HepG2 (cell line): ENCODE results near the gene RABGAP1. TPM values are rescaled to one million over a fixed set of nuclear protein-coding genes. Genes with fewer than 3 reads are reported as not detected.
A peak's percentile ranks its signal among the peaks of the same experiment; 100 is the strongest.

Experiments used
- ATF7-NPFF ChIP-seq: sonication (generic); formaldehyde crosslinking; IDR thresholded peaks from 2 replicates; pipeline ENCODE4 v1.8.1; 2023; ENCODE audit warnings: mild to moderate bottlenecking, low read depth, missing genetic modification reagents, moderate library complexity
- BRD4 ChIP-seq: sonication (generic); formaldehyde crosslinking; IDR thresholded peaks from 2 replicates; pipeline ENCODE4 v1.4.0; 2020; ENCODE audit warnings: missing genetic modification reagents
- CEBPB ChIP-seq: IDR thresholded peaks from 2 replicates; pipeline ENCODE4 v1.6.1; 2011; ENCODE audit warnings: low read depth, low read length, improper control_type of control experiment, borderline replicate concordance
- DNMT1 ChIP-seq: sonication (generic); formaldehyde crosslinking; IDR thresholded peaks from 2 replicates; pipeline ENCODE4 v1.5.1; 2020; ENCODE audit warnings: mild to moderate bottlenecking, missing genetic modification reagents
- FOSL2 ChIP-seq: sonication (generic); formaldehyde crosslinking; IDR thresholded peaks from 2 replicates; pipeline ENCODE4 v1.4.0; 2020; ENCODE audit warnings: missing genetic modification reagents
- FOXM1 ChIP-seq: sonication (generic); formaldehyde crosslinking; IDR thresholded peaks from 2 replicates; pipeline ENCODE4 v1.5.0; 2020; ENCODE audit warnings: missing genetic modification reagents
- GATAD1 ChIP-seq: IDR thresholded peaks from 2 replicates; pipeline ENCODE4 v1.6.1; 2016; ENCODE audit warnings: missing genetic modification reagents, missing compliant biosample characterization
- GLI4 ChIP-seq: sonication (generic); formaldehyde crosslinking; IDR thresholded peaks from 2 replicates; pipeline ENCODE4 v1.5.1; 2020; ENCODE audit warnings: missing genetic modification reagents, mild to moderate bottlenecking, moderate library complexity, borderline replicate concordance
- HMGXB3 ChIP-seq: sonication (generic); formaldehyde crosslinking; IDR thresholded peaks from 2 replicates; pipeline ENCODE4 v1.4.0; 2020; ENCODE audit warnings: missing genetic modification reagents, borderline replicate concordance
- HNRNPL ChIP-seq: fragments of 200-400 bp; formaldehyde crosslinking; IDR thresholded peaks from 2 replicates; pipeline ENCODE4 v1.6.1; 2017; ENCODE audit warnings: mild to moderate bottlenecking, low read depth, low read length
- IKZF1 ChIP-seq: fragments of 450-650 bp; IDR thresholded peaks from 2 replicates; pipeline ENCODE4 v1.7.1; 2016
- MYNN ChIP-seq: sonication (generic); formaldehyde crosslinking; IDR thresholded peaks from 2 replicates; pipeline ENCODE4 v1.4.0; 2020; ENCODE audit warnings: mild to moderate bottlenecking, low read depth, missing genetic modification reagents
- MYPOP ChIP-seq: sonication (generic); formaldehyde crosslinking; IDR thresholded peaks from 2 replicates; pipeline ENCODE4 v1.8.1; 2023; ENCODE audit warnings: mild to moderate bottlenecking, moderate library complexity, missing genetic modification reagents
- NBN ChIP-seq: fragments of 450-650 bp; conservative IDR thresholded peaks from 2 replicates; pipeline ENCODE4 v1.6.1; 2017
- NCOR1 ChIP-seq: fragments of 200-600 bp; sonication (generic); IDR thresholded peaks from 2 replicates; pipeline ENCODE4 v1.7.0; 2017; ENCODE audit warnings: antibody characterized with exemption, low read length, borderline replicate concordance
- SAFB2 ChIP-seq: sonication (generic); formaldehyde crosslinking; IDR thresholded peaks from 2 replicates; pipeline ENCODE4 v1.5.1; 2020; ENCODE audit warnings: missing genetic modification reagents, low read depth, mild to moderate bottlenecking, borderline replicate concordance
- TFE3 ChIP-seq: IDR thresholded peaks from 2 replicates; pipeline ENCODE4 v1.6.1; 2016
- ZFP37 ChIP-seq: sonication (generic); formaldehyde crosslinking; IDR thresholded peaks from 2 replicates; pipeline ENCODE4 v1.4.0; 2020; ENCODE audit warnings: missing genetic modification reagents, borderline replicate concordance
- ZMAT5 ChIP-seq: sonication (generic); formaldehyde crosslinking; IDR thresholded peaks from 2 replicates; pipeline ENCODE4 v1.5.0; 2020; ENCODE audit warnings: mild to moderate bottlenecking, low read depth, missing genetic modification reagents, borderline replicate concordance
- ZNF556 ChIP-seq: sonication (generic); formaldehyde crosslinking; IDR thresholded peaks from 2 replicates; pipeline ENCODE4 v1.4.0; 2020; ENCODE audit warnings: mild to moderate bottlenecking, missing genetic modification reagents, borderline replicate concordance
- ZNF558 ChIP-seq: sonication (generic); formaldehyde crosslinking; IDR thresholded peaks from 2 replicates; pipeline ENCODE4 v1.9.0; 2022; ENCODE audit warnings: mild to moderate bottlenecking, missing genetic modification reagents, borderline replicate concordance
- ZNF775 ChIP-seq: sonication (generic); formaldehyde crosslinking; IDR thresholded peaks from 2 replicates; pipeline ENCODE4 v1.4.0; 2020; ENCODE audit warnings: missing genetic modification reagents, mild to moderate bottlenecking, moderate library complexity, borderline replicate concordance
- ZNF883 ChIP-seq: sonication (generic); formaldehyde crosslinking; IDR thresholded peaks from 2 replicates; pipeline ENCODE4 v1.5.1; 2020; ENCODE audit warnings: mild to moderate bottlenecking, missing genetic modification reagents; ENCODE audit errors: not compliant biosample characterization
- ZSCAN20 ChIP-seq: sonication (generic); formaldehyde crosslinking; IDR thresholded peaks from 2 replicates; pipeline ENCODE4 v1.4.0; 2020; ENCODE audit warnings: missing genetic modification reagents, mild to moderate bottlenecking, borderline replicate concordance
- polyA plus RNA-seq, 8 experiments: library from polyadenylated mRNA; depleted of rRNA in 3 of 8; stranded (reverse) in 7 of 8; unstranded in 1 of 8; fragments of >200 nt; fragmentation: Illumina TruSeq in 4 of 8; extraction: Trizol in 4 of 8; gene quantifications; 2 replicates each; pipeline versions ENCODE4 v1.2.1 to v1.2.3, GENCODE V29; 2011 to 2016; ENCODE audit warnings: low read depth in 4 of 8, missing spikeins in 1 of 8, mixed read lengths in 1 of 8; ENCODE audit not compliant: insufficient read depth in 1 of 8
- total RNA-seq, 5 experiments: library from RNA; depleted of rRNA; stranded (reverse); fragments of >200 nt; fragmentation: Illumina TruSeq; extraction: Trizol; gene quantifications; 2 replicates each; pipeline ENCODE4 v1.2.3, GENCODE V29; 2016; ENCODE audit warnings: low read depth in 1 of 5

RABGAP1 gene
- total and polyA plus RNA-seq, 2 of the 13 experiments (the other 11 are each of a cell fraction or from before 2014, with no cell fraction given): 19.1 to 19.3 TPM

- TF ChIP-seq GATAD1 (CRISPR knock-in tag): peak; percentile 24; the same call in 1 of the 2 replicates
- no peak; the same call in 1 of the 2 replicates for TF ChIP-seq HMGXB3 (CRISPR knock-in tag)
- no peak for TF ChIP-seq GLI4 (CRISPR knock-in tag)
- no peak for TF ChIP-seq ATF7-NPFF
- no peak for TF ChIP-seq FOSL2
- TF ChIP-seq ZNF556: no peak
- TF ChIP-seq DNMT1 (CRISPR knock-in tag): no peak
- TF ChIP-seq ZNF775 (CRISPR knock-in tag): no peak
- TF ChIP-seq SAFB2 (CRISPR knock-in tag): no peak
- TF ChIP-seq ZFP37 (CRISPR knock-in tag): no peak
- no peak for TF ChIP-seq ZSCAN20 (CRISPR knock-in tag)
- no peak for TF ChIP-seq IKZF1
- TF ChIP-seq FOXM1 (CRISPR knock-in tag): no peak
- peak; percentile 77 for TF ChIP-seq CEBPB
- no peak for TF ChIP-seq NCOR1
- TF ChIP-seq ZMAT5 (CRISPR knock-in tag): no peak
- no peak for TF ChIP-seq TFE3 (CRISPR knock-in tag)
- no peak for TF ChIP-seq NBN
- TF ChIP-seq BRD4 (CRISPR knock-in tag): no peak
- no peak for TF ChIP-seq ZNF883 (CRISPR knock-in tag)
- TF ChIP-seq ZNF558 (CRISPR knock-in tag): no peak
- TF ChIP-seq MYPOP: no peak; the same call in 1 of the 2 replicates
- no peak for TF ChIP-seq HNRNPL
- TF ChIP-seq MYNN (CRISPR knock-in tag): no peak
Observed at GRCh38 chr9:123011878-123012528, 71.2 kb downstream of the RABGAP1 start (continued).
